HG03097 (cell line): ENCODE results near the gene UBASH3B.

Experiments used
- ATAC-seq: cut with Tn5 transposase; IDR thresholded peaks from one replicate; pipeline ENCODE4 v1.9.1; 2021; ENCODE audit not compliant: unreplicated experiment, low FRiP score

Gene UBASH3B

GRCh38 chr11:122749005-122749687 lies 93.6 kb downstream of the UBASH3B start:
- peak; percentile 52 for ATAC-seq

- no peak for ATAC-seq
These were observed 94.5 kb downstream of the UBASH3B start for GRCh38 chr11:122750049-122750448.

- no peak for ATAC-seq
These were observed 96.0 kb downstream of the UBASH3B start for GRCh38 chr11:122751292-122752070.

GRCh38 chr11:122754028-122754427 lies 98.5 kb downstream of the UBASH3B start:
- ATAC-seq = no peak

GRCh38 chr11:122754553-122755322 lies 99.2 kb downstream of the UBASH3B start:
- no peak for ATAC-seq

- no peak for ATAC-seq
These were observed 99.9 kb downstream of the UBASH3B start for GRCh38 chr11:122755409-122755808.

GRCh38 chr11:122755941-122756340 lies 100.4 kb downstream of the UBASH3B start:
- ATAC-seq = no peak

GRCh38 chr11:122756417-122756816 lies 100.9 kb downstream of the UBASH3B start:
- ATAC-seq = no peak

GRCh38 chr11:122757201-122757600 lies 101.7 kb downstream of the UBASH3B start:
- no peak for ATAC-seq

- ATAC-seq = no peak
These were observed 102.8 kb downstream of the UBASH3B start for GRCh38 chr11:122758339-122758738.

- ATAC-seq = no peak
These were observed 103.5 kb downstream of the UBASH3B start for GRCh38 chr11:122758974-122759373.

GRCh38 chr11:122763108-122763507 lies 107.6 kb downstream of the UBASH3B start:
- no peak for ATAC-seq

GRCh38 chr11:122764371-122765090 lies 109.0 kb downstream of the UBASH3B start:
- no peak for ATAC-seq

- ATAC-seq = no peak
These were observed 110.1 kb downstream of the UBASH3B start for GRCh38 chr11:122765487-122766131.

- no peak for ATAC-seq
These were observed 113.7 kb downstream of the UBASH3B start for GRCh38 chr11:122769126-122769780.

GRCh38 chr11:122772945-122773344 lies 117.4 kb downstream of the UBASH3B start:
- ATAC-seq = no peak

GRCh38 chr11:122773781-122774266 lies 118.3 kb downstream of the UBASH3B start:
- no peak for ATAC-seq

GRCh38 chr11:122775675-122776271 lies 120.3 kb downstream of the UBASH3B start:
- no peak for ATAC-seq

GRCh38 chr11:122776546-122776945 lies 121.0 kb downstream of the UBASH3B start:
- no peak for ATAC-seq
